D721Med (cell line): ENCODE results near the gene AMT.
"Not testable (repeated sequence)": the region's sequence is repeated elsewhere in the genome, so short reads cannot be mapped to it uniquely, and the experiment has no call there.

ENCODE experiments used
- DNase-seq: peaks from one replicate; pipeline ENCODE4 v3.0.0; 2011; ENCODE audit warnings: low spot score; ENCODE audit not compliant: insufficient read length
- FAIRE-seq: peaks from 2 replicates; lab custom pipeline; 2011; peaks lifted over from hg19 to GRCh38; lab: Jason Lieb, UNC
- TF ChIP-seq, protein P1 (sequence below): IDR thresholded peaks from 2 replicates; pipeline ENCODE4 v1.5.1; 2012; ENCODE audit warnings: mild to moderate bottlenecking, control low read depth; ENCODE audit not compliant: insufficient read depth; ENCODE audit errors: missing control alignments

The AMT gene

DNA sequence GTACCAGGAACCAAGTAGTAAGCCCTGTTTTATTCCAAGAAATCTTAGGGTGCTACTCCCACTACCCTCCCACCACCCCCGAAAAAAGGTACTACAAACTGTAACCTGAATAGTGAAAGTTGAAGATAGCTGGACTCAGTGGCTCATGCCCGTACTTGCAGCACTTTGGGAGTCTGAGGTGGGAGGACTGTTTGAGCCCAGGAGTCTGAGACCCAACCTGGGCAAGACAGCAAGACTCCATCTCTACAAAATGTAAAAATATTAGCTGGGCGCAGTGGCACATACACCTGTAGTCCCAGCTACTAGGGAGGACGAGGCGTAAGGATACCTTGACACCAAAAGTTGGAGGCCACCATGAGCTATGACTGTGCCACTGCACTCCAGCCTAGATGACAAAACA is 18.4 kb downstream of the AMT start:
- TF ChIP-seq, protein P1, sequence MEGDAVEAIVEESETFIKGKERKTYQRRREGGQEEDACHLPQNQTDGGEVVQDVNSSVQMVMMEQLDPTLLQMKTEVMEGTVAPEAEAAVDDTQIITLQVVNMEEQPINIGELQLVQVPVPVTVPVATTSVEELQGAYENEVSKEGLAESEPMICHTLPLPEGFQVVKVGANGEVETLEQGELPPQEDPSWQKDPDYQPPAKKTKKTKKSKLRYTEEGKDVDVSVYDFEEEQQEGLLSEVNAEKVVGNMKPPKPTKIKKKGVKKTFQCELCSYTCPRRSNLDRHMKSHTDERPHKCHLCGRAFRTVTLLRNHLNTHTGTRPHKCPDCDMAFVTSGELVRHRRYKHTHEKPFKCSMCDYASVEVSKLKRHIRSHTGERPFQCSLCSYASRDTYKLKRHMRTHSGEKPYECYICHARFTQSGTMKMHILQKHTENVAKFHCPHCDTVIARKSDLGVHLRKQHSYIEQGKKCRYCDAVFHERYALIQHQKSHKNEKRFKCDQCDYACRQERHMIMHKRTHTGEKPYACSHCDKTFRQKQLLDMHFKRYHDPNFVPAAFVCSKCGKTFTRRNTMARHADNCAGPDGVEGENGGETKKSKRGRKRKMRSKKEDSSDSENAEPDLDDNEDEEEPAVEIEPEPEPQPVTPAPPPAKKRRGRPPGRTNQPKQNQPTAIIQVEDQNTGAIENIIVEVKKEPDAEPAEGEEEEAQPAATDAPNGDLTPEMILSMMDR = no peak
- DNase-seq (no peak), FAIRE-seq (no peak)

DNA sequence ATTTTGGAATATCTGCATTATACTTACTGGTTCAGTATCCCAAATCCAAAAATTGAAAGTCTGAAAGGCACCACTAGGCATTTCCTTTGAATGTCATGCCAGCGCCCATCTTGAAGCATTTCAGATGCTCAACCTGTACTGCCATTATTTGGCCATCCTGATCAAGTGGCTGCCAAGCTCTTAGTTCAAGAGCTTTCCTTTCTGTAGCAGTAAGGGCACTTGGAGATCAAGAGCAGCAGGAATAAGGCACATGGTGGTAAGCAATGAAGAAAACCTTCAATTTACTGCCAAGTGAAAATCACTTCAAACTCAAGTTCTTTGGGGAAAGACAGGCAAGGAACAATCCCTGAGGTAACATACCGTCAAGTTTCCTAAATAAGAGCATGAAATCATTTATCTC is 20.5 kb downstream of the AMT start:
- no peak for FAIRE-seq

DNA sequence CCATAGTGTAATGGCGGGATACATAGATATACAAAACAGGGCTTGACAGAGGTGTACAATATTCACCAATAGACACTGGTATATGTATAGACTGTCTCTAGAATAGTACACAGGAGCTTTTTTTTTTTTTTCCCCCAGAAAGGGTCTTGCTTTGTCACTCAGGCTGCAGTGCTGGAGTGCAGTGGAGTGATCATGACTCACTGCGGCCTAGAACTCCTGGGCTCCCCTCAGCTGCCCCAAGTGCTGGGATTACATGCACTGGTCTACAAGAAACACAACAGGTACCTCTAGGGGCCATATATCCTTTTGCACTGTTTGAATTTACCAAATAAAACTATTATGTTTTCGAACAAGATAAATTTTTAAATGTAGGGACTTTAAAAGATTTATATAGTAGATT is 22.8 kb downstream of the AMT start:
- DNase-seq (no peak), FAIRE-seq (no peak)
- TF ChIP-seq, protein P1 = no peak

More for the DNA sequence above, 20.5 kb downstream of the AMT start:
- no peak for DNase-seq
- TF ChIP-seq, protein P1 = no peak

DNA sequence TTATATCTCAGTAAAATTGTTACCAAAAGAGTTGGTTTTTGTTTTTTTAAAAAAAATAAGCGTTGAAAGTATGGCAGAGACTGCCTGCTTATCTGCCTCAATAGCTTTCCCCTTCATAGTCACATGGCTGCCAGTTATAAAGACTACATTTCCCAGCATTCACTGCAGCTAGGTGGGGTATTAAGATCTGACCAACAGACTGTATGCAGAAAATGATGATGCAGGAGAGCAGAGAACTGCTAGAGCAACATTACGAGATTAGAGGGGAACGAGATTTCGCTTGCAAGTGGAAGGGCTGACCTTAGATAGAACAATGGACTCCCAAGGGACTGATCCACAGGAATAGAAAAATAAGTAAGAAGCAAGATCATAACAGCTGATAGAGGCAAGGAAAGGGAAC is 24.8 kb downstream of the AMT start:
- TF ChIP-seq, protein P1 = no peak
- peak; percentile 95 for FAIRE-seq
- DNase-seq = no peak

DNA sequence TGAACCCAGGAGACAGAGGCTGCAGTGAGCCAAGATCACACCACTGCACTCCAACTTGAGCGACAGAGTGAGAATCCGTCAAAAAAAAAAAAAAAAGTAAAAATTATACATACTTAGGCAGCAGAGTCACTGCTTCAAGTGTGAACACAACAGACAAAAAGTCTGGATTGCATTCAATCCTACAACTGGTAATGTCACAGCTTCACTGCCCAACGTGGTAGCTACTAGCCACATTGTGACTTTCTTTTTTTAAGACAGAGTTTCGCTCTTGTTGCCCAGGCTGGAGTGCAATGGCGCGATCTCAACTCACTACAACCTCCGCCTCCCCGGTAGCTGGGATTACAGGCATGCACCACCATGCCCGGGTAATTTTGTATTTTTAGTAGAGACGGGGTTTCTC is 31.0 kb downstream of the AMT start:
- not testable (repeated sequence) for FAIRE-seq, DNase-seq

DNA sequence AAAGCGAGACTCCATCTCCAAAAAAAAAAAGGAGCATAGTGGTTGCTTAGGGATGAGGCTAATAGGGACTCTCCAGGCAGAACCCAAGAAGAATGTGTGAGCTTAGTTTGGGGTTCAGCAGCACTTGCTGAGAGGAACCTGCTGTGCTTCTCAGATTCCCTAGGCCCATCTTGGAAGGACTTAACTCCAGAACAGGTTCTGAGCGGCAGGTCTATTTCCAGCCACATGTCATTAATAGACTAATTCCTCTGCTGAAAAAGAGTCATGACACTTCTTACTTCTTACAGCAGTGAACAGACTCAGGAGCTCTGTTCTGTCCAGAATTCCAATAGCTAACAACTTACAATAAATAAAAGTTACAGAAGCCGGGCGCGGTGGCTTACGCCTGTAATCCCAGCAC is 33.0 kb downstream of the AMT start:
- TF ChIP-seq, protein P1 = no peak
- FAIRE-seq = no peak

DNA sequence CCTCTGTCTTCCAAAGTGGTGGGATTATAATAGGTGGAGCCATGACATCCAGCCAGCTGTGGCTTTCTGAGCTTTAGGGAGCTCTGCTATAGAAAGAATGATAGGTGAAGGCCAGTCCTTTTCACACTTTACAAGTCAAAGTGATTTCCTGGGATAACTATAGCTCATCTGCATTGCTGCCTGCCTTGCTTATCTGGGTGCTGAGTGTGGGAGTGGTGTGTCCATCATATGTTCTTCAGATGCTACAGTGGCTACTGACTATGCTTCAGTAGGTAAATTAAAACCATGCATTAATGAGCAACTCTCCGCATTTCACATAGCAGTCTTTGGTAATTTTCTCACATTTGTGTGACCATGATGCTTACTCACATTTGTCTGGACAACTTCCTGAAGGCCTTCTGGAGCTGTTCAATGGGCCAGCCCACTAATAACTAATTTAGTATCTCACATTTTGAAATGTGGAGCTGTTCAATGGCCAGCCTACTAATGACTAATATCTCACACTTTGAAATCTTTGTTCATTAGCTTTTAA is 33.9 kb downstream of the AMT start:
- DNase-seq (no peak), FAIRE-seq (no peak)
- TF ChIP-seq, protein P1 = no peak

More for the DNA sequence above, 33.0 kb downstream of the AMT start:
- no peak for DNase-seq

DNA sequence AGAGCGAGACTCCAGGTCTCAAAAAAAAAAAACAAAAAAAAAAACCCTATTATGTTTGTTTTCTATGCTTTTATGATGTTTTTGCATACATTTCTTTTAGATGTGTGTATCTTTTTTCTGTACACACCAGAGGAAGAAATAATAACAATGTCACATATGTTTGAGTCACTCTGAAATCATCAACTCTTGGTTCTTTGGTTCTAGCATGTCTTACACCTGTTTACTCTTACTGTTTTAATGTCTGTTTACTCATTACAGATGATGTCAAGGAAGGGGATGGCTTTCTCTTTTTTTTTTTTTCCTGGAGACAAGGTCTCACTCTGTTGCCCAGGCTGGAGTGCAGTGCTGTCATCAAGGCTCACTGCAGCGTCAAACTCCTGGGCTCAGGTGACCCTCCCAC is 34.6 kb downstream of the AMT start:
- TF ChIP-seq, protein P1 = no peak
- DNase-seq (no peak), FAIRE-seq (no peak)
